IMR-90 (cell line): ENCODE results near the gene DGKB. TPM values are rescaled to one million over a fixed set of nuclear protein-coding genes. Genes with fewer than 3 reads are reported as not detected.

Experiments used
- ATAC-seq: fragments of 200-7000 bp; cut with Tn5 transposase; 2 replicates; pipeline ENCODE4 v1.9.1; 2020; ENCODE audit warnings: low read depth, mild to moderate bottlenecking, moderate library complexity
- BruUV-seq: library from RNA; stranded (reverse); fragments of 400-500 nt; replicated peaks from 2 replicates; lab custom pipeline; 2021; lab: Mats Ljungman, UMichigan
- CTCF ChIA-PET: fragments of 300-600 bp; formaldehyde crosslinking; extraction: SDS; loops from one replicate; lab custom pipeline; 2021; ENCODE audit warnings: antibody characterized with exemption; lab: Yijun Ruan, JAX
- POLR2A ChIA-PET: fragments of 300-600 bp; sonication (Branson Sonifier 250); formaldehyde crosslinking; loops from one replicate; lab custom pipeline; 2022; ENCODE audit warnings: antibody characterized with exemption; ENCODE audit not compliant: unreplicated experiment; lab: Charles Lee
- DNase-seq: peaks from one replicate; pipeline ENCODE4 v3.0.0; 2013
- H2AFZ ChIP-seq: replicated peaks from 2 replicates; pipeline ENCODE3; 2013; ENCODE audit warnings: low read length, mild to moderate bottlenecking; ENCODE audit not compliant: poor library complexity
- H2AK5ac ChIP-seq: 2 replicates; pipeline ENCODE4 v1.6.1; 2013; ENCODE audit warnings: low read depth, low read length, inconsistent platforms
- H2AK9ac ChIP-seq: replicated peaks from 2 replicates; pipeline ENCODE3; 2013; ENCODE audit warnings: mild to moderate bottlenecking, low read depth, low read length, moderate library complexity; ENCODE audit not compliant: poor library complexity
- H2BK120ac ChIP-seq: 2 replicates; pipeline ENCODE4 v1.6.1; 2013; ENCODE audit warnings: low read depth, low read length, inconsistent platforms
- H2BK15ac ChIP-seq: 3 replicates; pipeline ENCODE4 v1.6.1; 2013; ENCODE audit warnings: low read depth, low read length, inconsistent platforms
- H2BK20ac ChIP-seq: 2 replicates; pipeline ENCODE4 v1.6.1; 2013; ENCODE audit warnings: low read depth, mild to moderate bottlenecking, inconsistent platforms, low read length, moderate library complexity
- H2BK5ac ChIP-seq: 2 replicates; pipeline ENCODE4 v1.6.1; 2013; ENCODE audit warnings: mild to moderate bottlenecking, low read depth, low read length, inconsistent platforms; ENCODE audit not compliant: poor library complexity, severe bottlenecking
- H3K14ac ChIP-seq: replicated peaks from 2 replicates; pipeline ENCODE4 v1.6.1; 2013; ENCODE audit warnings: low read depth, low read length, inconsistent platforms
- H3K18ac ChIP-seq: 2 replicates; pipeline ENCODE4 v1.6.1; 2013; ENCODE audit warnings: low read depth, low read length, control low read depth
- H3K23ac ChIP-seq: 2 replicates; pipeline ENCODE4 v1.6.1; 2013; ENCODE audit warnings: low read depth, low read length, inconsistent platforms
- H3K27ac ChIP-seq: 2 replicates; pipeline ENCODE4 v1.5.1; 2013; ENCODE audit warnings: mild to moderate bottlenecking, control low read depth, low read length; ENCODE audit not compliant: insufficient read depth
- H3K27me3 ChIP-seq: 2 replicates; pipeline ENCODE4 v1.6.1; 2013; ENCODE audit warnings: low read length; ENCODE audit not compliant: control insufficient read depth, insufficient read depth
- H3K36me3 ChIP-seq: 2 replicates; pipeline ENCODE4 v1.6.1; 2013; ENCODE audit warnings: low read length, mixed read lengths; ENCODE audit not compliant: control insufficient read depth, insufficient read depth
- H3K4ac ChIP-seq: 2 replicates; pipeline ENCODE4 v1.6.1; 2013; ENCODE audit warnings: low read depth, low read length, inconsistent platforms
- H3K4me1 ChIP-seq: 2 replicates; pipeline ENCODE4 v1.6.1; 2013; ENCODE audit warnings: low read length, mixed read lengths; ENCODE audit not compliant: control insufficient read depth, insufficient read depth
- H3K4me2 ChIP-seq: 2 replicates; pipeline ENCODE4 v1.6.1; 2013; ENCODE audit warnings: low read depth, mild to moderate bottlenecking, control low read depth, low read length, moderate library complexity
- H3K4me3 ChIP-seq: 2 replicates; pipeline ENCODE4 v1.5.1; 2013; ENCODE audit warnings: low read depth, mild to moderate bottlenecking, control low read depth, low read length, moderate library complexity; ENCODE audit not compliant: insufficient read depth
- H3K56ac ChIP-seq: 2 replicates; pipeline ENCODE4 v1.6.1; 2013; ENCODE audit warnings: low read length, inconsistent platforms; ENCODE audit not compliant: insufficient read depth; ENCODE audit errors: extremely low read depth
- H3K79me1 ChIP-seq, 2 experiments: 2 replicates each; pipeline ENCODE4 v1.6.1; 2013; ENCODE audit warnings: low read length in 2 of 2, inconsistent platforms in 1 of 2, low read depth in 1 of 2
- H3K9ac ChIP-seq: 2 replicates; pipeline ENCODE4 v1.6.1; 2013; ENCODE audit warnings: low read depth, low read length, control low read depth
- H3K9me1 ChIP-seq: 2 replicates; pipeline ENCODE4 v1.6.1; 2013; ENCODE audit warnings: low read length, inconsistent platforms; ENCODE audit not compliant: insufficient read depth
- H3K9me3 ChIP-seq: 2 replicates; pipeline ENCODE4 v1.6.1; 2013; ENCODE audit warnings: low read length; ENCODE audit not compliant: control insufficient read depth, insufficient read depth
- H4K20me1 ChIP-seq: 2 replicates; pipeline ENCODE4 v1.6.1; 2013; ENCODE audit warnings: low read length, inconsistent platforms; ENCODE audit not compliant: insufficient read depth
- H4K5ac ChIP-seq: 2 replicates; pipeline ENCODE4 v1.6.1; 2013; ENCODE audit warnings: mild to moderate bottlenecking, low read depth, low read length, control low read depth
- H4K8ac ChIP-seq, 2 experiments: 2 replicates each; pipeline ENCODE4 v1.6.1; 2013; ENCODE audit warnings: low read depth in 2 of 2, low read length in 2 of 2, control low read depth in 1 of 2, inconsistent platforms in 1 of 2
- H4K91ac ChIP-seq: 2 replicates; pipeline ENCODE4 v1.6.1; 2013; ENCODE audit warnings: low read depth, low read length, inconsistent platforms; ENCODE audit not compliant: insufficient read depth
- FOS ChIP-seq: fragments of 150-350 bp; IDR thresholded peaks from 2 replicates; pipeline ENCODE4 v1.6.1; 2016; ENCODE audit warnings: low read depth, low read length
- MAFK ChIP-seq: IDR thresholded peaks from 2 replicates; pipeline ENCODE4 v1.6.1; 2012; ENCODE audit warnings: low read depth, low read length, improper control_type of control experiment
- NFE2L2 ChIP-seq: fragments of 150-350 bp; IDR thresholded peaks from 2 replicates; pipeline ENCODE4 v1.6.1; 2016; ENCODE audit warnings: low read depth, mild to moderate bottlenecking, low read length
- RFX5 ChIP-seq: IDR thresholded peaks from 2 replicates; pipeline ENCODE4 v1.8.0; 2012; ENCODE audit warnings: low read depth, mild to moderate bottlenecking, low read length, moderate library complexity
- SMC3 ChIP-seq: fragments of 150-350 bp; IDR thresholded peaks from 2 replicates; pipeline ENCODE4 v1.6.1; 2016; ENCODE audit warnings: low read depth, mild to moderate bottlenecking, antibody characterized with exemption, low read length, moderate library complexity
- USF2 ChIP-seq: fragments of 150-350 bp; IDR thresholded peaks from 2 replicates; pipeline ENCODE4 v1.6.1; 2017; ENCODE audit warnings: mild to moderate bottlenecking, antibody characterized with exemption, low read length, low read depth
- WGBS, 2 experiments: methylation state at CpG; one replicate each; pipeline versions ENCODE4 v1.1.5 to v1.1.7; 2013; ENCODE audit warnings: missing lambda C conversion rate in 2 of 2; ENCODE audit not compliant: insufficient read length in 1 of 2; ENCODE audit errors: extremely low coverage in 2 of 2; 5-methylcytosine and 5-hydroxymethylcytosine counted together
- dilution Hi-C: fragments of 300-500 bp; cut with HindIII; formaldehyde crosslinking; loops from one replicate; pipeline ENCODE4 v1.14.3; 2018; ENCODE audit warnings: low sequenced_read_pairs; ENCODE audit not compliant: unreplicated experiment
- in situ Hi-C: fragments of 300-500 bp; cut with MboI; formaldehyde crosslinking; loops from 3 replicates; pipeline ENCODE4 v1.14.3; 2019; ENCODE audit warnings: low sequenced_read_pairs, inconsistent platforms, mixed read lengths
- intact Hi-C: fragments of 100-400 bp; cut with micrococcal nuclease; formaldehyde crosslinking; loops from 2 replicates; pipeline ENCODE4 v1.10.0; 2022
- polyA plus RNA-seq, 3 experiments: library from polyadenylated mRNA; depleted of rRNA; stranded (reverse); fragments of >200 nt; gene quantifications; 2 replicates each; pipeline ENCODE4 v1.2.3, GENCODE V29; 2012; ENCODE audit warnings: low replicate concordance in 1 of 3
- total RNA-seq: library from RNA; depleted of rRNA; stranded (reverse); fragments of >200 nt; gene quantifications from 2 replicates; pipeline ENCODE4 v1.2.3, GENCODE V29; 2012

Gene DGKB
- total and polyA plus RNA-seq, 2 of the 4 experiments (the other 2 are of a cell fraction), result not detected

GRCh38 chr7:14834456-14834855, 68.1 kb downstream of the DGKB start:
- H2BK20ac ChIP-seq, result no peak overlapping the region
- peak overlapping the region; percentile 32; the same call in 1 of the 2 replicates for H3K14ac ChIP-seq
- 0 out of 2 replicates have a peak, but pooled peaks cover 2% of the 10 kb centered on the region for H3K4me1 ChIP-seq
- POLR2A ChIA-PET, result no interaction called here
- H4K8ac ChIP-seq, result no peak overlapping the region
- TF ChIP-seq USF2 (no peak), SMC3 (no peak), NFE2L2 (no peak), FOS (no peak), MAFK (no peak), RFX5 (no peak)
- H3K9me1 ChIP-seq, result 0 out of 2 replicates have a peak, but pooled peaks cover 3% of the 10 kb centered on the region
- intact Hi-C loops, result no loop called here
- peak; percentile 40; the same call in 1 of the 2 replicates for ATAC-seq
- CTCF ChIA-PET, result no interaction called here
- H4K20me1 ChIP-seq, result no peaks in the 10 kb centered on the region
- no peak overlapping the region for H4K5ac ChIP-seq
- H3K79me1 ChIP-seq, result no peaks in the 10 kb centered on the region
- DNase-seq, result peak; percentile 43
- no peak overlapping the region for H4K91ac ChIP-seq
- no peak overlapping the region for H2AK5ac ChIP-seq
- no peak overlapping the region for H2AK9ac ChIP-seq
- no peak overlapping the region for H3K4me3 ChIP-seq
- in situ Hi-C loops, result no loop called here
- peak overlapping the region; percentile 41; the same call in 1 of the 2 replicates for H2BK120ac ChIP-seq
- H3K56ac ChIP-seq, result no peak overlapping the region
- WGBS, 2 experiments, result no CpG with 5 or more reads among the region's 3 CpGs
- H3K4me2 ChIP-seq, result no peak overlapping the region
- no peak overlapping the region for H2BK5ac ChIP-seq
- H3K27ac ChIP-seq, result no peak overlapping the region
- H2AFZ ChIP-seq, result peak overlapping the region; percentile 33
- dilution Hi-C loops, result no loop called here
- no peaks in the 10 kb centered on the region for H3K36me3 ChIP-seq
- no peak overlapping the region for H3K18ac ChIP-seq
- 0 out of 2 replicates have a peak overlapping the region, but pooled peaks have one; percentile 20 for H3K23ac ChIP-seq
- no peak overlapping the region for H3K9ac ChIP-seq
- H3K4ac ChIP-seq, result no peak overlapping the region
- no peaks in the 10 kb centered on the region for H3K9me3 ChIP-seq
- no peaks in the 10 kb centered on the region for H3K27me3 ChIP-seq
- H2BK15ac ChIP-seq, result no peak overlapping the region
- no TSS peak for BruUV-seq
